Progenitor cell of endocrine pancreas (in vitro differentiated cells): ENCODE results near the gene PRF1. TPM values are rescaled to one million over a fixed set of nuclear protein-coding genes. Genes with fewer than 3 reads are reported as not detected.

ENCODE experiments used
- DNase-seq: peaks from one replicate; pipeline ENCODE4 v3.0.0; 2021; ENCODE audit warnings: low spot score; ENCODE audit not compliant: unreplicated experiment
- H3K27ac Mint-ChIP-seq: 2 replicates; pipeline ENCODE4 v1.8.0; 2021; ENCODE audit warnings: mild to moderate bottlenecking, moderate library complexity, mixed read lengths
- H3K27me3 Mint-ChIP-seq: 2 replicates; pipeline ENCODE4 v1.8.0; 2021; ENCODE audit warnings: mixed read lengths
- H3K36me3 Mint-ChIP-seq: 2 replicates; pipeline ENCODE4 v1.8.0; 2022; ENCODE audit warnings: mixed read lengths; ENCODE audit not compliant: insufficient read depth
- H3K4me1 Mint-ChIP-seq: 2 replicates; pipeline ENCODE4 v1.8.0; 2021; ENCODE audit warnings: low read depth, mixed read lengths
- H3K4me3 Mint-ChIP-seq: 2 replicates; pipeline ENCODE4 v1.8.0; 2021; ENCODE audit warnings: low read depth, mild to moderate bottlenecking, moderate library complexity, mixed read lengths
- H3K9me3 Mint-ChIP-seq: 2 replicates; pipeline ENCODE4 v1.8.0; 2021; ENCODE audit warnings: low read depth, mixed read lengths
- CTCF ChIP-seq: fragments of 200-600 bp; sonication (generic); IDR thresholded peaks from one replicate; pipeline ENCODE4 v1.5.0; 2021; ENCODE audit warnings: antibody characterized with exemption, mild to moderate bottlenecking; ENCODE audit not compliant: unreplicated experiment
- total RNA-seq: library from RNA; stranded (reverse); gene quantifications from 2 replicates; pipeline ENCODE4 v1.2.1, GENCODE V29; 2021

PRF1 gene
- total RNA-seq, 1 donor from 2014 or later = not detected

DNA sequence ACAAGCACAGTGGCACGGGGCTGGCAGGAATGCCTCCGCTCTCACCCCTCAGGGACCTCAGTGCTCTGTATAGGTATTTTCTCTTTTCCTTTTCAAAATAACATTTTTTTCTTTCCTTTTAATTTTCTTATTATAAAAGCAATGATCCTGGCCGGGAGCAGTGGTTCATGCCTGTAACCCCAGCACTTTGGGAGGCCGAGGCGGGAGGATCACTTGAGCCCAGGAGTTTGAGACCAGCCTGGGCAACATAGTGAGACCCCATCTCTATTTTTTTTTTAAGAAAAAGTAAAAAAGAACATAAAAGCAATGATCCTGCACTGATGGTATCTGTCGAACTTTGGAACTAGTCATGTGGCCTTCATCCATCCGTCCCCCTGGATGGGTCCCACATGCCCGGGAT is 3.2 kb downstream of the PRF1 start:
- no peaks in the 10 kb centered on the region for H3K36me3 Mint-ChIP-seq
- H3K4me3 Mint-ChIP-seq = no peak overlapping the region
- TF ChIP-seq CTCF = no peak
- H3K4me1 Mint-ChIP-seq = peaks cover 16% of the 10 kb centered on the region
- H3K27ac Mint-ChIP-seq = no peak overlapping the region
- no peak for DNase-seq
- H3K27me3 Mint-ChIP-seq = no peaks in the 10 kb centered on the region
- no peaks in the 10 kb centered on the region for H3K9me3 Mint-ChIP-seq

- Mint-ChIP-seq H3K27ac (no peak overlapping the region), H3K4me1 (peaks cover 16% of the 10 kb centered on the region), H3K27me3 (no peaks in the 10 kb centered on the region), H3K4me3 (no peak overlapping the region), H3K9me3 (no peaks in the 10 kb centered on the region), H3K36me3 (no peaks in the 10 kb centered on the region)
- no peak for DNase-seq
- no peak for TF ChIP-seq CTCF
These were observed 3.7 kb downstream of the PRF1 start for GRCh38 chr10:70598857-70599295.

- Mint-ChIP-seq H3K27me3 (no peaks in the 10 kb centered on the region), H3K36me3 (no peaks in the 10 kb centered on the region), H3K4me3 (no peak overlapping the region), H3K4me1 (peaks cover 16% of the 10 kb centered on the region), H3K9me3 (no peaks in the 10 kb centered on the region), H3K27ac (no peak overlapping the region)
- no peak for DNase-seq
- no peak for TF ChIP-seq CTCF
These were observed 4.4 kb downstream of the PRF1 start for GRCh38 chr10:70597856-70598815.

GRCh38 chr10:70596860-70597809 is 5.4 kb downstream of the PRF1 start:
- Mint-ChIP-seq H3K4me1 (peaks cover 16% of the 10 kb centered on the region), H3K4me3 (no peak overlapping the region), H3K36me3 (no peaks in the 10 kb centered on the region), H3K9me3 (no peaks in the 10 kb centered on the region), H3K27ac (no peak overlapping the region), H3K27me3 (peaks cover 5% of the 10 kb centered on the region)
- TF ChIP-seq CTCF = no peak
- DNase-seq = no peak

DNA sequence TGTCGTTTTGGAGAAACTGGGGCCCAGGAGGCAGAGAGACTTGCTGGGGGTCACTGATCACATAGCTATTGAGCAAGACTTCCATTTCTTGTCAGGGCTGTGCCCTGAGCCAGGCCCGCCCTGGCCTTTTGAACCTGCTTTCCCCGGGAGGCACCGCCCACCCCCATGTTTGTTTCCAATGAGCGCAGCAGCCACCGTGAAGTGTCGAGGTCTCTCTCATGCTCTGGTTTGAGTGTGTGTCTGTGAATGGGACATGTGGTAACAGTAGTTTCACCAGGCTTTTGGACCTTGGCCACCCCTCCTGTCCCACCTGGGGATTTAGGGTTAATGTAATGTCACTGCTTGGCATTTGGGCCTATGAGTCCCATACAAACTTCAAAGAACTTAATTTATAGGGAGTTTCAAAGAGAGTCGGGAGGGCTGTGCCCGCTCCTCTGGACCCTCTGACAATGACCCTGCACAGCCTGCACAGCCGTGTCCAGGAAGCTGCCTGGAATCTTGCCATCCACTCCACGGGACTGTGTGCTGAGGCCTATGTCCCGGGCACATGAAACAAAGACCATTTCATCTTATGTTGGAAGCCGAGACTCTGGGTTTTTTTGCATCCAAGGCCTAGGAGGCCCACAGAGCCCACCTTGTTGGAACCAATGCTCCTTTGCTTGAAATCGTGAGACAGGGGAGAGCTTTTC is 6.3 kb downstream of the PRF1 start:
- TF ChIP-seq CTCF = no peak
- H3K4me3 Mint-ChIP-seq = no peak overlapping the region
- H3K4me1 Mint-ChIP-seq = peaks cover 16% of the 10 kb centered on the region
- H3K27ac Mint-ChIP-seq = no peak overlapping the region
- no peaks in the 10 kb centered on the region for H3K36me3 Mint-ChIP-seq
- no peaks in the 10 kb centered on the region for H3K9me3 Mint-ChIP-seq
- no peak for DNase-seq
- H3K27me3 Mint-ChIP-seq = peaks cover 6% of the 10 kb centered on the region
